Heart left ventricle (tissue), 16 donors: ENCODE data around the gene COA1. TPM values are rescaled to one million over a fixed set of nuclear protein-coding genes. Genes with fewer than 3 reads are reported as not detected.
A peak's percentile ranks its signal among the peaks of the same experiment; 100 is the strongest.

Source experiments
- ATAC-seq, 4 donors: fragments of 200-7000 bp; cut with Tn5 transposase; one replicate each; pipeline ENCODE4 v1.9.1; 2020 to 2022; ENCODE audit warnings: moderate library complexity in 4 of 4, mild to moderate bottlenecking in 3 of 4, moderate number of reproducible peaks in 1 of 4
- DNase-seq, 5 donors: peaks; one replicate each; pipeline ENCODE4 v3.0.0-alpha.2; 2020
- H3K27ac ChIP-seq, 12 donors: fragments of 200-600 bp; sonication (generic) in 4 of 12; one replicate each; pipeline versions ENCODE4 v1.5.0 to v1.8.0; 2016 to 2022; ENCODE audit warnings: mild to moderate bottlenecking in 2 of 12
- H3K27me3 ChIP-seq, 9 donors: fragments of 200-600 bp; sonication (generic) in 2 of 9; one replicate each; pipeline versions ENCODE4 v1.5.1 to v1.8.0; 2016 to 2022; ENCODE audit warnings: mild to moderate bottlenecking in 3 of 9
- H3K36me3 ChIP-seq, 9 donors: fragments of 200-600 bp; sonication (generic) in 2 of 9; one replicate each; pipeline versions ENCODE4 v1.5.0 to v1.8.0; 2018 to 2022; ENCODE audit warnings: mild to moderate bottlenecking in 2 of 9
- H3K4me1 ChIP-seq, 12 donors: fragments of 200-600 bp; sonication (generic) in 4 of 12; one replicate each; pipeline versions ENCODE4 v1.5.0 to v1.8.0; 2016 to 2022; ENCODE audit warnings: mild to moderate bottlenecking in 3 of 12
- H3K4me3 ChIP-seq, 12 donors: fragments of 200-600 bp; sonication (generic) in 4 of 12; one replicate each; pipeline versions ENCODE4 v1.5.0 to v1.8.0; 2017 to 2022; ENCODE audit warnings: mild to moderate bottlenecking in 9 of 12, moderate library complexity in 4 of 12
- H3K9me3 ChIP-seq, 12 donors: fragments of 200-600 bp; sonication (generic) in 4 of 12; one replicate each; pipeline versions ENCODE4 v1.5.0 to v1.8.0; 2016 to 2022; ENCODE audit warnings: mild to moderate bottlenecking in 1 of 12
- CTCF ChIP-seq, 12 donors: fragments of 200-600 bp; sonication (generic) in 4 of 12; IDR thresholded peaks; one replicate each; pipeline versions ENCODE4 v1.5.0 to v1.8.0; 2018 to 2022; ENCODE audit warnings: antibody characterized with exemption in 12 of 12, mild to moderate bottlenecking in 5 of 12
- POLR2A ChIP-seq, 2 donors: fragments of 450-650 bp; IDR thresholded peaks; one replicate each; pipeline ENCODE4 v1.6.1; 2017; ENCODE audit warnings: antibody characterized with exemption in 2 of 2, mild to moderate bottlenecking in 2 of 2, moderate library complexity in 2 of 2
- WGBS, 4 donors: extraction: QIAGEN DNeasy Blood & Tissue Kit in 2 of 4; methylation state at CpG; one replicate each; pipeline versions ENCODE4 v1.1.5 to v1.1.7; 2013 to 2018; 5-methylcytosine and 5-hydroxymethylcytosine counted together
- intact Hi-C, 10 donors: fragments of 100-400 bp; cut with DNase I; formaldehyde crosslinking; loops; one replicate each; pipeline versions ENCODE4 v1.11.1 to v1.14.2; 2022
- polyA plus RNA-seq, 2 donors: library from polyadenylated mRNA; stranded (reverse); fragments of 200-250 nt; gene quantifications; one replicate each; pipeline ENCODE4 v1.2.3, GENCODE V29; 2013
- total RNA-seq, 9 donors: library from RNA; depleted of rRNA in 2 of 9; stranded (reverse); fragments of >200 nt in 2 of 9; fragmentation: NEBNext Ultra II Directional in 3 of 9; extraction: Animal tissue kit (Norgen Biotek cat#: 25700) in 3 of 9; gene quantifications; one replicate each; pipeline versions ENCODE4 v1.1.0 to v1.2.4, GENCODE V29; 2016 to 2023
- donor health status: ischemic (EF 13 %, LVEDD 7.1; RV severe dilation, severe dysfunction).
- donor health status: healthy with polysubstance abuse.
- donor health status: DM: no; HTN: yes; CAD: no.
- donor health status: DM: no; HTN: no; CAD: no.
- donor health status: ischemic (EF 25% LVEDD 6.9; RV normal size, moderate dysfunction).
- donor health status: ischemic (EF 25% LVEDD 5.7; RV mildly dilated, moderate dysfunction).
- donor health status: healthy.
- donor health status: DM: yes; HTN: yes; CAD: no.
- donor health status: ischemic (EF 35%, LVEDD 5.7; RV mildly dilated, moderate dysfunction).
- donor health status: nonischemic (EF 11% LVEDD 7.7; RV severe dilation, severe dysfunction).
- donor health status: DM: yes; HTN: yes; CAD: no.
- donor health status: PGD.
- donor health status: ischemic (EF 29% LVEDD 5.4; RV normal size, mild dysfunction).
- donor health status: nonischemic (EF 23%, LVEDD 6.1; RV moderate dilation, normal function).

COA1 gene
- total and polyA plus RNA-seq, 11 donors: 57.5 to 81.2 (median 68.6) TPM

DNA sequence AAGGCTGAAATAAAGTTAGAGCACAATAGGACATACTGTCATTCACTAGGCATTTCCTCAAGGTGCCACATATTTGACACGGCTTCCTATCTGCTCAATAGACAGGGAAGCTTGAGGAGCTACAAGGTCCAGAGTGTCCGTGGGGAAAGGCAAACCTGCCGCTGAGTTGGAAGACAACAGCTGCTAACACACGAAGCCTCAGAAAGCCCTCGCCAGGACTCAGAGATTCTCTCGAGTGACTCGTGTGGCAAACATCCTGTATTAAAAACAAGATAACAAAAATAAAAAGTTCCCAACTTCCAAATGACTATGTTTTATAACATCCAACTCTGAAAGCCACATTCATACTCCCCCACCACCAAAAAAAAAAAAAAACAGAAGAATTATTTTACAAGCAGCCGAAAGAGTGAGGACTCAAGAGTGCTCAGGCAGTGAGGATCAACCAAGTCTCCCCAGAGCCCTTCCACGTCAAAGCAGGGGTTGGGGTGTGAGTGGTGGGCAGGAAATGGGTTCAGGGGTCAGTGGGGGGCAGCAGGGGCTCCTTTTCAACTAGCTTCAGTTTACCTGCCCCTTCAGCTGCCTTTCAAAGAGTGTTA is 78.8 kb downstream of the COA1 start:
- no peaks in the 10 kb centered on the region for H3K9me3 ChIP-seq
- 29 to 41% (median 32%) methylated on average over 9 of the region's 9 CpGs for WGBS, 4 donors
- H3K27me3 ChIP-seq: no peaks in the 10 kb centered on the region
- no peak for TF ChIP-seq CTCF (IDR thresholded peaks at IDR 0.05)
- TF ChIP-seq POLR2A (IDR thresholded peaks at IDR 0.05): no peak
- ATAC-seq (no peak), DNase-seq (peak in 1 of 5 donors; percentile 37)
- H3K4me1 ChIP-seq: peaks cover 10 to 86% (median 60%) of the 10 kb centered on the region in 12 donors
- intact Hi-C loops: loop anchor here in 1 of 10 donors (1.0 kb wide), 1 partner anchor 67 kb away; the partner anchor contains the start of gene STK17A
- peaks cover 0 to 10% (median 0%) of the 10 kb centered on the region in 9 donors for H3K36me3 ChIP-seq
- H3K27ac ChIP-seq: peak overlapping the region; percentile 10 to 96 (median 55)
- peak overlapping the region in 1 of 12 donors; percentile 35 for H3K4me3 ChIP-seq

DNA sequence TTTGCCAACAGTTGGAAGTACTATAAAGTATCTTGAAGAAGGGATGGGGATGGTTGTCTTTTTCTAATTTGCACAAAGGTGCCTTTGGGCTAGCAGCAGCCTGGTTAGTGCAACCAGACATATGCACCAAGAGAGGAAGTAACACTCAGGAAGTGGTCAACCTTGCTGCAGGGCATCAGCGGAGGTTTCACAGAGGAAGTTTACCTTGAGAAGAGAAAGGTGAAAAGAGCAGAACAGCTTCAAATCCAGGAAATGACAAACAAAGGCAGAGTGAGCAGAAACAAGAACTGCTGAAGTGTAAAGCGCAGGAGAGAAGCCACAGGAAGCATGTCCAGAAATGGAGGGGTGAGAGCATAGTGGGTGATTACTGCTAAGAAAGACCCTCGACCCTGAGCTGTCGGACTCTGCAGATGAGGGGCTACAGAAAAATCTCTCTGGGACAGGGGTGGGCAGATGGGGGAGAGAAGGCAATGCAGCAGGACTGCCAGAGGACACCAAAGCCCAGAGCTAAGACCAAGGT is 79.5 kb downstream of the COA1 start:
- H3K4me3 ChIP-seq: peak overlapping the region in 1 of 12 donors; percentile 35
- no peaks in the 10 kb centered on the region for H3K27me3 ChIP-seq
- peak overlapping the region in 11 of 12 donors; percentile 17 to 96 (median 58) for H3K27ac ChIP-seq
- intact Hi-C loops: loop anchor here in 5 of 10 donors (2.0 to 10.0 kb wide), 5 partner anchors 45 to 67 kb away; partner anchors contain the start of gene STK17A (in 3 of the 5)
- no peaks in the 10 kb centered on the region for H3K9me3 ChIP-seq
- TF ChIP-seq CTCF (IDR thresholded peaks at IDR 0.05) (no peak), POLR2A (IDR thresholded peaks at IDR 0.05) (no peak)
- peaks cover 0 to 6% (median 0%) of the 10 kb centered on the region in 9 donors for H3K36me3 ChIP-seq
- H3K4me1 ChIP-seq: peaks cover 10 to 91% (median 66%) of the 10 kb centered on the region in 12 donors
- WGBS, 4 donors: 41 to 66% (median 58%) methylated on average over 4 of the region's 4 CpGs
- ATAC-seq: peak in 1 of 4 donors; percentile 18
- DNase-seq: no peak

DNA sequence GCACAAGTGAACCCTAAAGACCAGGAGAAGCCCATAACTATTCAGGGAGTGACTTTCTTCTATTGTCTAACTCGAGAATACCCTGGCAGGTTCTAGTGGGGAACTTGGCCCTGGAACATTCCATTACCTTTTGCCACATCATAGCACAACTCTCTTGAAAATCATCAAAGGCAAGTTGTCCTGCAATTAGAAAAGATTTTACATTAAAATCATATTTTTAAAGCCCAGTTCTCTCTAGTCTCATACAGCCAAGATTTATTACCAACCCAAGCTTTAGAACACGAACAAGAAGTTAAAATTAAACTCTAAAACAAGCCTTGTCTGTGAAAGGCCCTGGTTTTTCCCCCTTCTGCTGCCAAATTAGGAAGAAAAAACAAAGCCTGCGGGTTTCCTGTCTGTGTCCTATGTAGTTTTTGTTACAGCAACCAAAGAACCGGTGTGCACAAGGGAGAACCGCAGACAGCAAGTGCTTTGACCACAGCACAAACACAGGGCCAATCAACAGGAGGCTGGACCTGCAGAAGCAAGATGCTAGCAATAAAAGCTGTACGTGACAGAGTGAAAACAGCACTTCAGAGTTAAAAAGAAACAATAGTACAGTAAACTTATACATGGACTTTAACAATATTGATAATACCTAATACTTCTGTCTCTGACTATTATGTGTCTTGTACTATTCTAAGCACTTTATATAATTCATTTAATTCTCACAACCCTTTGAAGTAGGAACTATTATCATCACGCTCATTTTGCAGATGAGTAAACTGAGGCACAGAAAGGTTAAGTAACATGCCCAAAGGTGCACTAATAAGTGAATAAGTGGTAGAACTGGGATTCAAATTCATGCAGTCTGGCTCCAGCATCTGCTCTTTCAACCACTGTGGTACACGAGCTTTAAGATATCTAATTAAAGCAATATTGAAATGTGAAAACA is 80.6 kb downstream of the COA1 start:
- intact Hi-C loops: loop anchor here in 5 of 10 donors (2.0 to 10.0 kb wide), 5 partner anchors 46 to 66 kb away; partner anchors contain the start of gene STK17A (in 3 of the 5)
- WGBS, 4 donors: 33 to 47% (median 41%) methylated on average over 8 of the region's 8 CpGs
- peak overlapping the region; percentile 56 to 96 (median 88) for H3K27ac ChIP-seq
- H3K27me3 ChIP-seq: no peaks in the 10 kb centered on the region
- DNase-seq: no peak
- H3K4me3 ChIP-seq: peak overlapping the region in 1 of 12 donors; percentile 27
- TF ChIP-seq CTCF (IDR thresholded peaks at IDR 0.05): no peak
- TF ChIP-seq POLR2A (IDR thresholded peaks at IDR 0.05): no peak
- H3K36me3 ChIP-seq: peaks cover 0 to 12% (median 5%) of the 10 kb centered on the region in 9 donors
- peak in 2 of 4 donors; percentile 12 to 52 for ATAC-seq
- H3K9me3 ChIP-seq: no peaks in the 10 kb centered on the region
- H3K4me1 ChIP-seq: peaks cover 10 to 81% (median 66%) of the 10 kb centered on the region in 12 donors
